H9 (cell line): ENCODE measurements around the gene ADSS1. TPM values are rescaled to one million over a fixed set of nuclear protein-coding genes. Genes with fewer than 3 reads are reported as not detected.

Experiments used
- DNase-seq: peaks from one replicate; pipeline ENCODE4 v3.0.0-alpha.2; 2017
- H2AFZ ChIP-seq: one replicate; pipeline ENCODE4 v1.6.1; 2013; ENCODE audit warnings: mild to moderate bottlenecking, low read length, control low read depth, moderate library complexity
- H2AK5ac ChIP-seq: 2 replicates; pipeline ENCODE4 v1.6.1; 2013; ENCODE audit warnings: low read length, control low read depth, mixed read lengths; ENCODE audit not compliant: insufficient read length
- H2BK120ac ChIP-seq: one replicate; pipeline ENCODE4 v1.6.1; 2013; ENCODE audit warnings: low read depth, mild to moderate bottlenecking, low read length, control low read depth, inconsistent platforms; ENCODE audit not compliant: poor library complexity, severe bottlenecking
- H2BK12ac ChIP-seq: 2 replicates; pipeline ENCODE4 v1.6.1; 2013; ENCODE audit warnings: low read length, control low read depth, mixed read lengths, low read depth; ENCODE audit not compliant: insufficient read length
- H2BK15ac ChIP-seq: 2 replicates; pipeline ENCODE4 v1.6.1; 2013; ENCODE audit warnings: low read depth, low read length, control low read depth
- H2BK20ac ChIP-seq: one replicate; pipeline ENCODE4 v1.6.1; 2013; ENCODE audit warnings: low read depth, mild to moderate bottlenecking, low read length, control low read depth, inconsistent platforms; ENCODE audit not compliant: poor library complexity, severe bottlenecking
- H2BK5ac ChIP-seq: 2 replicates; pipeline ENCODE4 v1.6.1; 2013; ENCODE audit warnings: low read length, control low read depth, mixed read lengths; ENCODE audit not compliant: insufficient read length
- H3K14ac ChIP-seq: 2 replicates; pipeline ENCODE4 v1.6.1; 2013; ENCODE audit warnings: low read length, control low read depth; ENCODE audit not compliant: insufficient read depth
- H3K18ac ChIP-seq: 2 replicates; pipeline ENCODE4 v1.6.1; 2013; ENCODE audit warnings: low read depth, mild to moderate bottlenecking, mixed read lengths, low read length, control low read depth; ENCODE audit not compliant: insufficient read length
- H3K23ac ChIP-seq: 2 replicates; pipeline ENCODE4 v1.6.1; 2013; ENCODE audit warnings: low read length, control low read depth, mixed read lengths, low read depth; ENCODE audit not compliant: insufficient read length
- H3K23me2 ChIP-seq: 2 replicates; pipeline ENCODE4 v1.6.1; 2013; ENCODE audit warnings: low read depth, mild to moderate bottlenecking, mixed read lengths, low read length, control low read depth; ENCODE audit not compliant: insufficient read length, poor library complexity, severe bottlenecking
- H3K27ac ChIP-seq: 2 replicates; pipeline ENCODE4 v1.5.1; 2013; ENCODE audit warnings: low read length, control low read depth, mixed read lengths, low read depth; ENCODE audit not compliant: insufficient read length
- H3K27me3 ChIP-seq: 2 replicates; pipeline ENCODE4 v1.6.1; 2013; ENCODE audit warnings: low read length, control low read depth, inconsistent platforms; ENCODE audit not compliant: insufficient read depth
- H3K4ac ChIP-seq: 2 replicates; pipeline ENCODE4 v1.6.1; 2013; ENCODE audit warnings: low read depth, mild to moderate bottlenecking, control low read depth, inconsistent platforms, low read length, moderate library complexity
- H3K4me1 ChIP-seq: 2 replicates; pipeline ENCODE4 v1.6.1; 2013; ENCODE audit warnings: low read length, control low read depth, inconsistent platforms; ENCODE audit not compliant: insufficient read depth
- H3K4me2 ChIP-seq: 2 replicates; pipeline ENCODE4 v1.6.1; 2013; ENCODE audit warnings: low read length, control low read depth, mixed read lengths; ENCODE audit not compliant: insufficient read length, insufficient read depth
- H3K56ac ChIP-seq: 2 replicates; pipeline ENCODE4 v1.6.1; 2013; ENCODE audit warnings: low read depth, mild to moderate bottlenecking, mixed read lengths, low read length, control low read depth; ENCODE audit not compliant: insufficient read length
- H3K79me1 ChIP-seq: 2 replicates; pipeline ENCODE4 v1.6.1; 2013; ENCODE audit warnings: low read depth, mild to moderate bottlenecking, moderate library complexity, low read length, control low read depth, inconsistent platforms; ENCODE audit not compliant: insufficient read depth, poor library complexity, severe bottlenecking
- H3K79me2 ChIP-seq: 2 replicates; pipeline ENCODE4 v1.6.1; 2013; ENCODE audit warnings: low read length, control low read depth, inconsistent platforms; ENCODE audit not compliant: insufficient read depth
- H3K9ac ChIP-seq: 2 replicates; pipeline ENCODE4 v1.6.1; 2013; ENCODE audit warnings: low read length, control low read depth, mixed read lengths; ENCODE audit not compliant: insufficient read length; ENCODE audit errors: extremely low read depth
- H3K9me3 ChIP-seq: one replicate; pipeline ENCODE4 v1.6.1; 2013; ENCODE audit warnings: low read depth, low read length, inconsistent platforms; ENCODE audit not compliant: control insufficient read depth
- H3T11ph ChIP-seq: one replicate; pipeline ENCODE4 v1.6.1; 2013; ENCODE audit warnings: mild to moderate bottlenecking, low read length, control low read depth, inconsistent platforms
- H4K20me1 ChIP-seq: one replicate; pipeline ENCODE4 v1.6.1; 2013; ENCODE audit not compliant: control insufficient read depth, insufficient read length, insufficient read depth
- H4K5ac ChIP-seq: 2 replicates; pipeline ENCODE4 v1.6.1; 2013; ENCODE audit warnings: low read depth, mild to moderate bottlenecking, mixed read lengths, low read length, control low read depth; ENCODE audit not compliant: insufficient read length
- H4K8ac ChIP-seq: replicated peaks from 2 replicates; pipeline ENCODE4 v1.6.1; 2013; ENCODE audit warnings: low read length, control low read depth, mixed read lengths, low read depth; ENCODE audit not compliant: insufficient read length
- H4K91ac ChIP-seq: 2 replicates; pipeline ENCODE4 v1.6.1; 2013; ENCODE audit warnings: low read depth, mild to moderate bottlenecking, moderate library complexity, mixed read lengths, low read length, control low read depth; ENCODE audit not compliant: insufficient read length
- H3K27ac Mint-ChIP-seq, 3 experiments: 2 replicates in 2 of 3; 3 replicates in 1 of 3; pipeline ENCODE4 v1.8.0; 2020 to 2021; ENCODE audit warnings: mixed read lengths in 3 of 3, mild to moderate bottlenecking in 1 of 3, moderate library complexity in 1 of 3
- H3K27me3 Mint-ChIP-seq: 2 replicates; pipeline ENCODE4 v1.8.0; 2021; ENCODE audit warnings: low read depth, mild to moderate bottlenecking, moderate library complexity, mixed read lengths
- H3K36me3 Mint-ChIP-seq, 3 experiments: 2 replicates in 2 of 3; 3 replicates in 1 of 3; pipeline ENCODE4 v1.8.0; 2020 to 2021; ENCODE audit warnings: low read depth in 3 of 3, mixed read lengths in 3 of 3; ENCODE audit not compliant: insufficient read depth in 1 of 3
- H3K4me1 Mint-ChIP-seq, 2 experiments: 2 replicates each; pipeline ENCODE4 v1.8.0; 2020; ENCODE audit warnings: mixed read lengths in 2 of 2
- H3K4me3 Mint-ChIP-seq, 2 experiments: 2 replicates in 1 of 2; 3 replicates in 1 of 2; pipeline ENCODE4 v1.8.0; 2020 to 2021; ENCODE audit warnings: mild to moderate bottlenecking in 2 of 2, mixed read lengths in 2 of 2, moderate library complexity in 1 of 2
- H3K9me3 Mint-ChIP-seq, 2 experiments: 2 replicates in 1 of 2; 3 replicates in 1 of 2; pipeline ENCODE4 v1.8.0; 2020; ENCODE audit warnings: mild to moderate bottlenecking in 2 of 2, mixed read lengths in 2 of 2, moderate library complexity in 1 of 2
- CTCF ChIP-seq: fragments of 200-600 bp; sonication (generic); conservative IDR thresholded peaks from 3 replicates; pipeline ENCODE4 v1.8.0; 2021; ENCODE audit warnings: antibody characterized with exemption, mild to moderate bottlenecking
- WGBS: extraction: QIAGEN DNeasy Blood & Tissue Kit; methylation state at CpG from one replicate; pipeline ENCODE4 v1.1.7; 2013; ENCODE audit warnings: missing lambda C conversion rate, low lambda C conversion rate, mixed read lengths; ENCODE audit not compliant: insufficient read length; ENCODE audit errors: extremely low coverage; 5-methylcytosine and 5-hydroxymethylcytosine counted together
- total RNA-seq: library from RNA; stranded (reverse); gene quantifications from 2 replicates; pipeline ENCODE4 v1.2.1, GENCODE V29; 2021

Gene ADSS1
- total RNA-seq, 1 experiment from 2014 or later = 8.5 TPM

GRCh38 chr14:104769324-104770071, 45.5 kb downstream of the ADSS1 start:
- no peak for DNase-seq
- H3K4me3 Mint-ChIP-seq = no peak overlapping the region; a peak in 1 of 5 replicates
- no peak overlapping the region for H3K4me2 ChIP-seq

More at GRCh38 chr14:104769324-104770071, 45.5 kb downstream of the ADSS1 start:
- Histone ChIP-seq H3K79me2 (no peaks in the 10 kb centered on the region), H3K14ac (no peak overlapping the region), H3K23me2 (peaks cover 2% of the 10 kb centered on the region), H2AFZ (no peak overlapping the region), H2AK5ac (no peak overlapping the region), H2BK12ac (no peak overlapping the region), H3K23ac (no peak overlapping the region), H3K18ac (no peak overlapping the region), H4K91ac (no peak overlapping the region), H3K56ac (no peak overlapping the region), H3K27ac (no peak overlapping the region), H2BK15ac (no peak overlapping the region), H3K4me1 (no peaks in the 10 kb centered on the region), H4K5ac (no peak overlapping the region), H3K4ac (no peak overlapping the region), H2BK120ac (no peak overlapping the region), H3K79me1 (no peaks in the 10 kb centered on the region), H3K9ac (no peak overlapping the region), H2BK20ac (no peak overlapping the region), H3T11ph (no peak overlapping the region), H2BK5ac (no peak overlapping the region), H3K27me3 (no peaks in the 10 kb centered on the region), H4K20me1 (no peaks in the 10 kb centered on the region), H3K9me3 (no peaks in the 10 kb centered on the region), H4K8ac (no peak overlapping the region)
- H3K9me3 Mint-ChIP-seq = peaks cover 10 to 14% of the 10 kb centered on the region in 2 experiments
- H3K27ac Mint-ChIP-seq = peak overlapping the region in 1 of 3 experiments; percentile 62; a peak in 1 of 7 replicates
- no CpG with 5 or more reads among the region's 18 CpGs for WGBS
- H3K27me3 Mint-ChIP-seq = no peaks in the 10 kb centered on the region
- no peak for TF ChIP-seq CTCF
- peaks cover 15 to 21% of the 10 kb centered on the region in 2 experiments for H3K4me1 Mint-ChIP-seq
- H3K36me3 Mint-ChIP-seq = peaks cover 37 to 59% (median 48%) of the 10 kb centered on the region in 3 experiments
